GM23338 (cell line): ENCODE results near the gene ZNF630. TPM values are rescaled to one million over a fixed set of nuclear protein-coding genes. Genes with fewer than 3 reads are reported as not detected.

Experiments used
- ATAC-seq: fragments of 200-7000 bp; cut with Tn5 transposase; 3 replicates; pipeline ENCODE4 v1.9.1; 2020
- DNase-seq: peaks from one replicate; pipeline ENCODE4 v3.0.0-alpha.2; 2015; ENCODE audit warnings: low spot score
- H2AFZ ChIP-seq: fragments of 200-600 bp; sonication (generic); 2 replicates; pipeline ENCODE4 v1.8.0; 2016; ENCODE audit warnings: antibody characterized with exemption, mild to moderate bottlenecking, moderate library complexity
- H3F3A ChIP-seq: fragments of 200-600 bp; sonication (generic); replicated peaks from 2 replicates; pipeline ENCODE4 v1.8.0; 2017; ENCODE audit warnings: antibody characterized with exemption, mixed run types, low read depth
- H3K27ac ChIP-seq: fragments of 200-600 bp; sonication (generic); 2 replicates; pipeline ENCODE4 v1.6.1; 2016; ENCODE audit warnings: low read depth
- H3K27me3 ChIP-seq: fragments of 200-600 bp; sonication (generic); 2 replicates; pipeline ENCODE4 v1.8.0; 2016; ENCODE audit warnings: mild to moderate bottlenecking, mixed run types, moderate library complexity; ENCODE audit not compliant: insufficient read depth
- H3K36me3 ChIP-seq: fragments of 200-600 bp; sonication (generic); 2 replicates; pipeline ENCODE4 v1.8.0; 2016; ENCODE audit warnings: mild to moderate bottlenecking; ENCODE audit not compliant: insufficient read depth
- H3K4me1 ChIP-seq: fragments of 200-600 bp; sonication (generic); 2 replicates; pipeline ENCODE4 v1.8.0; 2016; ENCODE audit warnings: mild to moderate bottlenecking, moderate library complexity; ENCODE audit not compliant: insufficient read depth
- H3K4me2 ChIP-seq: fragments of 200-600 bp; sonication (generic); 2 replicates; pipeline ENCODE4 v1.7.1; 2017; ENCODE audit warnings: mixed run types
- H3K4me3 ChIP-seq: fragments of 200-600 bp; sonication (generic); 2 replicates; pipeline ENCODE4 v1.6.1; 2016; ENCODE audit warnings: mixed run types
- H3K79me2 ChIP-seq: fragments of 200-600 bp; sonication (generic); replicated peaks from 2 replicates; pipeline ENCODE4 v1.8.0; 2017; ENCODE audit warnings: mild to moderate bottlenecking; ENCODE audit not compliant: insufficient read depth
- H3K9me2 ChIP-seq: fragments of 200-600 bp; sonication (generic); 2 replicates; pipeline ENCODE4 v1.8.0; 2017; ENCODE audit not compliant: insufficient read depth
- H4K20me1 ChIP-seq: fragments of 200-600 bp; sonication (generic); replicated peaks from 2 replicates; pipeline ENCODE4 v1.8.0; 2017; ENCODE audit warnings: mild to moderate bottlenecking; ENCODE audit not compliant: insufficient read depth
- H3K27ac Mint-ChIP-seq: 2 replicates; pipeline ENCODE4 v1.8.0; 2020; ENCODE audit warnings: inconsistent platforms, mild to moderate bottlenecking, moderate library complexity, mixed read lengths
- H3K27me3 Mint-ChIP-seq: 3 replicates; pipeline ENCODE4 v1.8.0; 2022; ENCODE audit warnings: low read depth, mild to moderate bottlenecking, moderate library complexity, mixed read lengths, inconsistent platforms; ENCODE audit not compliant: insufficient read depth, poor library complexity
- H3K36me3 Mint-ChIP-seq: 3 replicates; pipeline ENCODE4 v1.8.0; 2021; ENCODE audit warnings: low read depth, mild to moderate bottlenecking, inconsistent platforms, moderate library complexity, mixed read lengths
- H3K4me1 Mint-ChIP-seq: 3 replicates; pipeline ENCODE4 v1.8.0; 2020; ENCODE audit warnings: mild to moderate bottlenecking, inconsistent platforms, mixed read lengths
- H3K4me3 Mint-ChIP-seq: 3 replicates; pipeline ENCODE4 v1.8.0; 2021; ENCODE audit warnings: moderate library complexity, mild to moderate bottlenecking, inconsistent platforms, mixed read lengths
- H3K9me3 Mint-ChIP-seq: 3 replicates; pipeline ENCODE4 v1.8.0; 2020; ENCODE audit warnings: moderate library complexity, mild to moderate bottlenecking, inconsistent platforms, mixed read lengths
- CREB1 ChIP-seq: fragments of 250-450 bp; sonication (Bioruptor Pico); IDR thresholded peaks from 2 replicates; pipeline ENCODE4 v1.5.0; 2020; ENCODE audit warnings: low read depth, mild to moderate bottlenecking, moderate library complexity
- EZH2 ChIP-seq: fragments of 200-600 bp; sonication (generic); IDR thresholded peaks from one replicate; pipeline ENCODE4 v1.8.0; 2017; ENCODE audit warnings: antibody characterized with exemption, mild to moderate bottlenecking, low read depth; ENCODE audit not compliant: unreplicated experiment
- EZH2phosphoT487 ChIP-seq: fragments of 200-600 bp; sonication (generic); IDR thresholded peaks from one replicate; pipeline ENCODE4 v1.8.1; 2018; ENCODE audit warnings: antibody characterized with exemption; ENCODE audit not compliant: unreplicated experiment
- JUNB ChIP-seq: IDR thresholded peaks from one replicate; pipeline ENCODE4 v1.6.1; 2016; ENCODE audit warnings: antibody characterized with exemption; ENCODE audit not compliant: unreplicated experiment
- STAT1 ChIP-seq: IDR thresholded peaks from one replicate; pipeline ENCODE4 v1.6.1; 2016; ENCODE audit warnings: antibody characterized with exemption; ENCODE audit not compliant: unreplicated experiment
- ZNF114 ChIP-seq: fragments of 250-450 bp; sonication (Bioruptor Pico); IDR thresholded peaks from 2 replicates; pipeline ENCODE4 v1.5.0; 2020; ENCODE audit warnings: mild to moderate bottlenecking, moderate library complexity
- polyA plus RNA-seq: library from polyadenylated mRNA; unstranded; fragments of >200 nt; fragmentation: Nextera tagmentation; extraction: Ambion mirVana; gene quantifications from 2 replicates; pipeline ENCODE4 v1.2.1, GENCODE V29; 2016
- total RNA-seq: library from RNA; depleted of rRNA; stranded (reverse); fragments of >200 nt; shearing (Covaris generic); gene quantifications from 2 replicates; pipeline ENCODE4 v1.2.3, GENCODE V29; 2014
- TF ChIP-seq, protein P1 (sequence below): IDR thresholded peaks from 2 replicates; pipeline ENCODE4 v1.6.1; 2016; ENCODE audit warnings: antibody characterized with exemption
- TF ChIP-seq, protein P2 (sequence below): fragments of 250-450 bp; sonication (Bioruptor Pico); IDR thresholded peaks from 2 replicates; pipeline ENCODE4 v1.5.0; 2020; ENCODE audit warnings: mild to moderate bottlenecking, moderate library complexity
- TF ChIP-seq, protein P3 (sequence below), 2 experiments: fragments of 200-600 bp in 1 of 2; sonication (generic) in 1 of 2; conservative IDR thresholded peaks; 2 replicates each; pipeline versions ENCODE4 v1.5.1 to v1.6.1; 2016 to 2017; ENCODE audit warnings: antibody characterized with exemption in 2 of 2, low read depth in 2 of 2, mild to moderate bottlenecking in 2 of 2, moderate library complexity in 1 of 2
- TF ChIP-seq, protein P4 (sequence below): IDR thresholded peaks from one replicate; pipeline ENCODE4 v1.6.1; 2018; ENCODE audit warnings: antibody characterized with exemption; ENCODE audit not compliant: unreplicated experiment

The ZNF630 gene
- total and polyA plus RNA-seq, 2 experiments from 2014 or later, result 0.95 to 2.2 TPM

DNA sequence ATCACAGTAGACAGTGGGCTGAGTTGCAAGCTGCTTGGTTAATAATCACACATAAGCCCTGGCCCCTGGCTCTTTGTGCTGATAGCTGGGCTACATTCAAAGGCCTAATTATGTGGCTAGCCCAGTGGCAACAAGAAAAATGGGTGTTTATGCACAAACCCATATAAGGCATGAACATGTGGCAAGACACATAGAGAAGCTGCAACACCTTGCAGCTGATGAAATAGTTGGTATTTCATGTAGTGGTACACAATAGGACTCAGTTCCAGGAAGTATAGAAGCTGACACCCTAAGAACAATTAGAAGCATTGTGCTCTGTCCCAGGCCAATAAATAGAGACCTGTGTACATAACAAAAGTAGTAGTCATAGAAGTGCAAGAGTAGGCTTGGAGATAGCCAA, 14.6 kb upstream of the ZNF630 start:
- Histone ChIP-seq H3K27me3 (no peaks in the 10 kb centered on the region), H4K20me1 (no peaks in the 10 kb centered on the region), H3F3A (no peaks in the 10 kb centered on the region), H3K4me3 (no peak overlapping the region), H3K4me1 (no peaks in the 10 kb centered on the region), H3K4me2 (no peak overlapping the region), H3K36me3 (no peaks in the 10 kb centered on the region), H3K27ac (no peak overlapping the region), H3K9me2 (no peaks in the 10 kb centered on the region), H2AFZ (no peak overlapping the region), H3K79me2 (no peaks in the 10 kb centered on the region)
- no peak for DNase-seq
- Mint-ChIP-seq H3K4me1 (no peaks in the 10 kb centered on the region), H3K36me3 (no peaks in the 10 kb centered on the region), H3K4me3 (no peak overlapping the region), H3K9me3 (no peaks in the 10 kb centered on the region; the same call in 2 of the 3 replicates), H3K27ac (no peak overlapping the region), H3K27me3 (peaks cover 4% of the 10 kb centered on the region)
- ATAC-seq, result no peak
- TF ChIP-seq, protein P1, sequence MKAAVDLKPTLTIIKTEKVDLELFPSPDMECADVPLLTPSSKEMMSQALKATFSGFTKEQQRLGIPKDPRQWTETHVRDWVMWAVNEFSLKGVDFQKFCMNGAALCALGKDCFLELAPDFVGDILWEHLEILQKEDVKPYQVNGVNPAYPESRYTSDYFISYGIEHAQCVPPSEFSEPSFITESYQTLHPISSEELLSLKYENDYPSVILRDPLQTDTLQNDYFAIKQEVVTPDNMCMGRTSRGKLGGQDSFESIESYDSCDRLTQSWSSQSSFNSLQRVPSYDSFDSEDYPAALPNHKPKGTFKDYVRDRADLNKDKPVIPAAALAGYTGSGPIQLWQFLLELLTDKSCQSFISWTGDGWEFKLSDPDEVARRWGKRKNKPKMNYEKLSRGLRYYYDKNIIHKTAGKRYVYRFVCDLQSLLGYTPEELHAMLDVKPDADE, result no peak
- TF ChIP-seq, protein P2, sequence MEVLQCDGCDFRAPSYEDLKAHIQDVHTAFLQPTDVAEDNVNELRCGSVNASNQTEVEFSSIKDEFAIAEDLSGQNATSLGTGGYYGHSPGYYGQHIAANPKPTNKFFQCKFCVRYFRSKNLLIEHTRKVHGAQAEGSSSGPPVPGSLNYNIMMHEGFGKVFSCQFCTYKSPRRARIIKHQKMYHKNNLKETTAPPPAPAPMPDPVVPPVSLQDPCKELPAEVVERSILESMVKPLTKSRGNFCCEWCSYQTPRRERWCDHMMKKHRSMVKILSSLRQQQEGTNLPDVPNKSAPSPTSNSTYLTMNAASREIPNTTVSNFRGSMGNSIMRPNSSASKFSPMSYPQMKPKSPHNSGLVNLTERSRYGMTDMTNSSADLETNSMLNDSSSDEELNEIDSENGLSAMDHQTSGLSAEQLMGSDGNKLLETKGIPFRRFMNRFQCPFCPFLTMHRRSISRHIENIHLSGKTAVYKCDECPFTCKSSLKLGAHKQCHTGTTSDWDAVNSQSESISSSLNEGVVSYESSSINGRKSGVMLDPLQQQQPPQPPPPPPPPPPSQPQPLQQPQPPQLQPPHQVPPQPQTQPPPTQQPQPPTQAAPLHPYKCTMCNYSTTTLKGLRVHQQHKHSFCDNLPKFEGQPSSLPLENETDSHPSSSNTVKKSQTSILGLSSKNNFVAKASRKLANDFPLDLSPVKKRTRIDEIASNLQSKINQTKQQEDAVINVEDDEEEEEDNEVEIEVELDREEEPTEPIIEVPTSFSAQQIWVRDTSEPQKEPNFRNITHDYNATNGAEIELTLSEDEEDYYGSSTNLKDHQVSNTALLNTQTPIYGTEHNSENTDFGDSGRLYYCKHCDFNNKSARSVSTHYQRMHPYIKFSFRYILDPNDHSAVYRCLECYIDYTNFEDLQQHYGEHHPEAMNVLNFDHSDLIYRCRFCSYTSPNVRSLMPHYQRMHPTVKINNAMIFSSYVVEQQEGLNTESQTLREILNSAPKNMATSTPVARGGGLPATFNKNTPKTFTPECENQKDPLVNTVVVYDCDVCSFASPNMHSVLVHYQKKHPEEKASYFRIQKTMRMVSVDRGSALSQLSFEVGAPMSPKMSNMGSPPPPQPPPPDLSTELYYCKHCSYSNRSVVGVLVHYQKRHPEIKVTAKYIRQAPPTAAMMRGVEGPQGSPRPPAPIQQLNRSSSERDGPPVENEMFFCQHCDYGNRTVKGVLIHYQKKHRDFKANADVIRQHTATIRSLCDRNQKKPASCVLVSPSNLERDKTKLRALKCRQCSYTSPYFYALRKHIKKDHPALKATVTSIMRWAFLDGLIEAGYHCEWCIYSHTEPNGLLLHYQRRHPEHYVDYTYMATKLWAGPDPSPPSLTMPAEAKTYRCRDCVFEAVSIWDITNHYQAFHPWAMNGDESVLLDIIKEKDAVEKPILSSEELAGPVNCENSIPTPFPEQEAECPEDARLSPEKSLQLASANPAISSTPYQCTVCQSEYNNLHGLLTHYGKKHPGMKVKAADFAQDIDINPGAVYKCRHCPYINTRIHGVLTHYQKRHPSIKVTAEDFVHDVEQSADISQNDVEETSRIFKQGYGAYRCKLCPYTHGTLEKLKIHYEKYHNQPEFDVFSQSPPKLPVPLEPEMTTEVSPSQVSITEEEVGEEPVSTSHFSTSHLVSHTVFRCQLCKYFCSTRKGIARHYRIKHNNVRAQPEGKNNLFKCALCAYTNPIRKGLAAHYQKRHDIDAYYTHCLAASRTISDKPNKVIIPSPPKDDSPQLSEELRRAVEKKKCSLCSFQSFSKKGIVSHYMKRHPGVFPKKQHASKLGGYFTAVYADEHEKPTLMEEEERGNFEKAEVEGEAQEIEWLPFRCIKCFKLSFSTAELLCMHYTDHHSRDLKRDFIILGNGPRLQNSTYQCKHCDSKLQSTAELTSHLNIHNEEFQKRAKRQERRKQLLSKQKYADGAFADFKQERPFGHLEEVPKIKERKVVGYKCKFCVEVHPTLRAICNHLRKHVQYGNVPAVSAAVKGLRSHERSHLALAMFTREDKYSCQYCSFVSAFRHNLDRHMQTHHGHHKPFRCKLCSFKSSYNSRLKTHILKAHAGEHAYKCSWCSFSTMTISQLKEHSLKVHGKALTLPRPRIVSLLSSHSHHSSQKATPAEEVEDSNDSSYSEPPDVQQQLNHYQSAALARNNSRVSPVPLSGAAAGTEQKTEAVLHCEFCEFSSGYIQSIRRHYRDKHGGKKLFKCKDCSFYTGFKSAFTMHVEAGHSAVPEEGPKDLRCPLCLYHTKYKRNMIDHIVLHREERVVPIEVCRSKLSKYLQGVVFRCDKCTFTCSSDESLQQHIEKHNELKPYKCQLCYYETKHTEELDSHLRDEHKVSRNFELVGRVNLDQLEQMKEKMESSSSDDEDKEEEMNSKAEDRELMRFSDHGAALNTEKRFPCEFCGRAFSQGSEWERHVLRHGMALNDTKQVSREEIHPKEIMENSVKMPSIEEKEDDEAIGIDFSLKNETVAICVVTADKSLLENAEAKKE (CRISPR knock-in tag), result no peak
- TF ChIP-seq, protein P3, sequence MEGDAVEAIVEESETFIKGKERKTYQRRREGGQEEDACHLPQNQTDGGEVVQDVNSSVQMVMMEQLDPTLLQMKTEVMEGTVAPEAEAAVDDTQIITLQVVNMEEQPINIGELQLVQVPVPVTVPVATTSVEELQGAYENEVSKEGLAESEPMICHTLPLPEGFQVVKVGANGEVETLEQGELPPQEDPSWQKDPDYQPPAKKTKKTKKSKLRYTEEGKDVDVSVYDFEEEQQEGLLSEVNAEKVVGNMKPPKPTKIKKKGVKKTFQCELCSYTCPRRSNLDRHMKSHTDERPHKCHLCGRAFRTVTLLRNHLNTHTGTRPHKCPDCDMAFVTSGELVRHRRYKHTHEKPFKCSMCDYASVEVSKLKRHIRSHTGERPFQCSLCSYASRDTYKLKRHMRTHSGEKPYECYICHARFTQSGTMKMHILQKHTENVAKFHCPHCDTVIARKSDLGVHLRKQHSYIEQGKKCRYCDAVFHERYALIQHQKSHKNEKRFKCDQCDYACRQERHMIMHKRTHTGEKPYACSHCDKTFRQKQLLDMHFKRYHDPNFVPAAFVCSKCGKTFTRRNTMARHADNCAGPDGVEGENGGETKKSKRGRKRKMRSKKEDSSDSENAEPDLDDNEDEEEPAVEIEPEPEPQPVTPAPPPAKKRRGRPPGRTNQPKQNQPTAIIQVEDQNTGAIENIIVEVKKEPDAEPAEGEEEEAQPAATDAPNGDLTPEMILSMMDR (conservative IDR thresholded peaks at IDR 0.05; ENCODE audit: low read depth in 2 of 2), result no peak
- TF ChIP-seq EZH2 (no peak), EZH2phosphoT487 (no peak), STAT1 (no peak), ZNF114 (no peak), CREB1 (CRISPR knock-in tag) (no peak), JUNB (no peak)
- TF ChIP-seq, protein P4, sequence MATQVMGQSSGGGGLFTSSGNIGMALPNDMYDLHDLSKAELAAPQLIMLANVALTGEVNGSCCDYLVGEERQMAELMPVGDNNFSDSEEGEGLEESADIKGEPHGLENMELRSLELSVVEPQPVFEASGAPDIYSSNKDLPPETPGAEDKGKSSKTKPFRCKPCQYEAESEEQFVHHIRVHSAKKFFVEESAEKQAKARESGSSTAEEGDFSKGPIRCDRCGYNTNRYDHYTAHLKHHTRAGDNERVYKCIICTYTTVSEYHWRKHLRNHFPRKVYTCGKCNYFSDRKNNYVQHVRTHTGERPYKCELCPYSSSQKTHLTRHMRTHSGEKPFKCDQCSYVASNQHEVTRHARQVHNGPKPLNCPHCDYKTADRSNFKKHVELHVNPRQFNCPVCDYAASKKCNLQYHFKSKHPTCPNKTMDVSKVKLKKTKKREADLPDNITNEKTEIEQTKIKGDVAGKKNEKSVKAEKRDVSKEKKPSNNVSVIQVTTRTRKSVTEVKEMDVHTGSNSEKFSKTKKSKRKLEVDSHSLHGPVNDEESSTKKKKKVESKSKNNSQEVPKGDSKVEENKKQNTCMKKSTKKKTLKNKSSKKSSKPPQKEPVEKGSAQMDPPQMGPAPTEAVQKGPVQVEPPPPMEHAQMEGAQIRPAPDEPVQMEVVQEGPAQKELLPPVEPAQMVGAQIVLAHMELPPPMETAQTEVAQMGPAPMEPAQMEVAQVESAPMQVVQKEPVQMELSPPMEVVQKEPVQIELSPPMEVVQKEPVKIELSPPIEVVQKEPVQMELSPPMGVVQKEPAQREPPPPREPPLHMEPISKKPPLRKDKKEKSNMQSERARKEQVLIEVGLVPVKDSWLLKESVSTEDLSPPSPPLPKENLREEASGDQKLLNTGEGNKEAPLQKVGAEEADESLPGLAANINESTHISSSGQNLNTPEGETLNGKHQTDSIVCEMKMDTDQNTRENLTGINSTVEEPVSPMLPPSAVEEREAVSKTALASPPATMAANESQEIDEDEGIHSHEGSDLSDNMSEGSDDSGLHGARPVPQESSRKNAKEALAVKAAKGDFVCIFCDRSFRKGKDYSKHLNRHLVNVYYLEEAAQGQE, result no peak
